Liver (tissue), 3 donors: ENCODE results near the gene FAM210B.

Experiments used
- ATF3 ChIP-seq: IDR thresholded peaks from 2 replicates; pipeline ENCODE4 v1.6.1; 2016; ENCODE audit warnings: antibody characterized with exemption
- EGR1 ChIP-seq, 2 donors: IDR thresholded peaks; 2 replicates each; pipeline ENCODE4 v1.6.1; 2016 to 2018; ENCODE audit warnings: antibody characterized with exemption in 2 of 2, low read depth in 2 of 2
- GABPA ChIP-seq, 2 donors: IDR thresholded peaks in 1 of 2; conservative IDR thresholded peaks in 1 of 2; 2 replicates each; pipeline ENCODE4 v1.6.1; 2016; ENCODE audit warnings: antibody characterized with exemption in 2 of 2, mild to moderate bottlenecking in 1 of 2, moderate library complexity in 1 of 2
- HNF4G ChIP-seq: IDR thresholded peaks from 2 replicates; pipeline ENCODE4 v1.6.1; 2016; ENCODE audit warnings: antibody characterized with exemption
- JUND ChIP-seq, 2 donors: IDR thresholded peaks; 2 replicates each; pipeline ENCODE4 v1.6.1; 2016; ENCODE audit warnings: antibody characterized with exemption in 2 of 2
- RAD21 ChIP-seq, 2 donors: IDR thresholded peaks; 2 replicates each; pipeline ENCODE4 v1.6.1; 2016; ENCODE audit warnings: antibody characterized with exemption in 2 of 2, mild to moderate bottlenecking in 2 of 2
- RXRA ChIP-seq, 2 donors: IDR thresholded peaks; 2 replicates each; pipeline ENCODE4 v1.6.1; 2017 to 2018; ENCODE audit warnings: antibody characterized with exemption in 2 of 2, mild to moderate bottlenecking in 1 of 2
- SP1 ChIP-seq: IDR thresholded peaks from 2 replicates; pipeline ENCODE4 v1.6.1; 2018; ENCODE audit warnings: antibody characterized with exemption, mild to moderate bottlenecking
- TAF1 ChIP-seq: conservative IDR thresholded peaks from 2 replicates; pipeline ENCODE4 v1.6.1; 2016; ENCODE audit warnings: antibody characterized with exemption, mild to moderate bottlenecking
- YY1 ChIP-seq: IDR thresholded peaks from 2 replicates; pipeline ENCODE4 v1.6.1; 2016; ENCODE audit warnings: antibody characterized with exemption, mild to moderate bottlenecking
- TF ChIP-seq, protein P1 (sequence below): IDR thresholded peaks from 2 replicates; pipeline ENCODE4 v1.6.1; 2016; ENCODE audit warnings: antibody characterized with exemption
- TF ChIP-seq, protein P2 (sequence below): fragments of 150-350 bp; IDR thresholded peaks from 2 replicates; pipeline ENCODE4 v1.5.1; 2017; ENCODE audit warnings: improper control_type of control experiment, low read depth, low read length; ENCODE audit not compliant: missing input control
- TF ChIP-seq, protein P3 (sequence below): IDR thresholded peaks from 2 replicates; pipeline ENCODE4 v1.6.1; 2016; ENCODE audit warnings: antibody characterized with exemption, mild to moderate bottlenecking
- TF ChIP-seq, protein P4 (sequence below): IDR thresholded peaks from 2 replicates; pipeline ENCODE4 v1.6.1; 2016; ENCODE audit warnings: antibody characterized with exemption
- donor health status: healthy.
- donor health status: healthy.

DNA sequence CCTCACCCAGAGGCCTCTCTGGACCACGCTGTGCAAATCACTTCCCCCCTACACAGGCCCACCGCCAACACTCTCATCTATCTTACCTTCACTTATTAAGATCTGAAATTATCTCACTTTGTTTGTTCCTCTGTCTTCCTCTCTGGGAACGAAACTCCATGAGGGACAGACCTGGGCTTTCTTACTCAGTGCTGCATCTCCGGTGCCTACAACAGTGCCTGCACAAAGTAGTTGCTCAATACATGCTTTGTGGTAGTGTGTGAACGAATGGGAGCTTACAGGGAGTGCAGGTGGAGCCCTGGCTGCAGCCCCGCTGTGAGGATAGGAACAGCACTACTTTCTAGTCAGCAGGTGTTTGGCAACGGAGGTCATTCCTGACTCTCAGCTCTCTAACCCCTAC is 58.6 kb downstream of the FAM210B start:
- TF ChIP-seq, protein P1, sequence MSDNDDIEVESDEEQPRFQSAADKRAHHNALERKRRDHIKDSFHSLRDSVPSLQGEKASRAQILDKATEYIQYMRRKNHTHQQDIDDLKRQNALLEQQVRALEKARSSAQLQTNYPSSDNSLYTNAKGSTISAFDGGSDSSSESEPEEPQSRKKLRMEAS, result no peak
- TF ChIP-seq, protein P2, sequence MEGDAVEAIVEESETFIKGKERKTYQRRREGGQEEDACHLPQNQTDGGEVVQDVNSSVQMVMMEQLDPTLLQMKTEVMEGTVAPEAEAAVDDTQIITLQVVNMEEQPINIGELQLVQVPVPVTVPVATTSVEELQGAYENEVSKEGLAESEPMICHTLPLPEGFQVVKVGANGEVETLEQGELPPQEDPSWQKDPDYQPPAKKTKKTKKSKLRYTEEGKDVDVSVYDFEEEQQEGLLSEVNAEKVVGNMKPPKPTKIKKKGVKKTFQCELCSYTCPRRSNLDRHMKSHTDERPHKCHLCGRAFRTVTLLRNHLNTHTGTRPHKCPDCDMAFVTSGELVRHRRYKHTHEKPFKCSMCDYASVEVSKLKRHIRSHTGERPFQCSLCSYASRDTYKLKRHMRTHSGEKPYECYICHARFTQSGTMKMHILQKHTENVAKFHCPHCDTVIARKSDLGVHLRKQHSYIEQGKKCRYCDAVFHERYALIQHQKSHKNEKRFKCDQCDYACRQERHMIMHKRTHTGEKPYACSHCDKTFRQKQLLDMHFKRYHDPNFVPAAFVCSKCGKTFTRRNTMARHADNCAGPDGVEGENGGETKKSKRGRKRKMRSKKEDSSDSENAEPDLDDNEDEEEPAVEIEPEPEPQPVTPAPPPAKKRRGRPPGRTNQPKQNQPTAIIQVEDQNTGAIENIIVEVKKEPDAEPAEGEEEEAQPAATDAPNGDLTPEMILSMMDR, result no peak
- TF ChIP-seq RXRA (IDR thresholded peaks at IDR 0.05), result no peak
- TF ChIP-seq YY1, result no peak
- no peak for TF ChIP-seq ATF3
- TF ChIP-seq JUND (IDR thresholded peaks at IDR 0.05), result no peak
- TF ChIP-seq, protein P3, sequence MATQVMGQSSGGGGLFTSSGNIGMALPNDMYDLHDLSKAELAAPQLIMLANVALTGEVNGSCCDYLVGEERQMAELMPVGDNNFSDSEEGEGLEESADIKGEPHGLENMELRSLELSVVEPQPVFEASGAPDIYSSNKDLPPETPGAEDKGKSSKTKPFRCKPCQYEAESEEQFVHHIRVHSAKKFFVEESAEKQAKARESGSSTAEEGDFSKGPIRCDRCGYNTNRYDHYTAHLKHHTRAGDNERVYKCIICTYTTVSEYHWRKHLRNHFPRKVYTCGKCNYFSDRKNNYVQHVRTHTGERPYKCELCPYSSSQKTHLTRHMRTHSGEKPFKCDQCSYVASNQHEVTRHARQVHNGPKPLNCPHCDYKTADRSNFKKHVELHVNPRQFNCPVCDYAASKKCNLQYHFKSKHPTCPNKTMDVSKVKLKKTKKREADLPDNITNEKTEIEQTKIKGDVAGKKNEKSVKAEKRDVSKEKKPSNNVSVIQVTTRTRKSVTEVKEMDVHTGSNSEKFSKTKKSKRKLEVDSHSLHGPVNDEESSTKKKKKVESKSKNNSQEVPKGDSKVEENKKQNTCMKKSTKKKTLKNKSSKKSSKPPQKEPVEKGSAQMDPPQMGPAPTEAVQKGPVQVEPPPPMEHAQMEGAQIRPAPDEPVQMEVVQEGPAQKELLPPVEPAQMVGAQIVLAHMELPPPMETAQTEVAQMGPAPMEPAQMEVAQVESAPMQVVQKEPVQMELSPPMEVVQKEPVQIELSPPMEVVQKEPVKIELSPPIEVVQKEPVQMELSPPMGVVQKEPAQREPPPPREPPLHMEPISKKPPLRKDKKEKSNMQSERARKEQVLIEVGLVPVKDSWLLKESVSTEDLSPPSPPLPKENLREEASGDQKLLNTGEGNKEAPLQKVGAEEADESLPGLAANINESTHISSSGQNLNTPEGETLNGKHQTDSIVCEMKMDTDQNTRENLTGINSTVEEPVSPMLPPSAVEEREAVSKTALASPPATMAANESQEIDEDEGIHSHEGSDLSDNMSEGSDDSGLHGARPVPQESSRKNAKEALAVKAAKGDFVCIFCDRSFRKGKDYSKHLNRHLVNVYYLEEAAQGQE, result no peak
- no peak for TF ChIP-seq SP1
- TF ChIP-seq HNF4G, result no peak
- TF ChIP-seq EGR1 (IDR thresholded peaks at IDR 0.05; ENCODE audit: low read depth in 2 of 2), result no peak
- TF ChIP-seq TAF1, result no peak
- TF ChIP-seq, protein P4, sequence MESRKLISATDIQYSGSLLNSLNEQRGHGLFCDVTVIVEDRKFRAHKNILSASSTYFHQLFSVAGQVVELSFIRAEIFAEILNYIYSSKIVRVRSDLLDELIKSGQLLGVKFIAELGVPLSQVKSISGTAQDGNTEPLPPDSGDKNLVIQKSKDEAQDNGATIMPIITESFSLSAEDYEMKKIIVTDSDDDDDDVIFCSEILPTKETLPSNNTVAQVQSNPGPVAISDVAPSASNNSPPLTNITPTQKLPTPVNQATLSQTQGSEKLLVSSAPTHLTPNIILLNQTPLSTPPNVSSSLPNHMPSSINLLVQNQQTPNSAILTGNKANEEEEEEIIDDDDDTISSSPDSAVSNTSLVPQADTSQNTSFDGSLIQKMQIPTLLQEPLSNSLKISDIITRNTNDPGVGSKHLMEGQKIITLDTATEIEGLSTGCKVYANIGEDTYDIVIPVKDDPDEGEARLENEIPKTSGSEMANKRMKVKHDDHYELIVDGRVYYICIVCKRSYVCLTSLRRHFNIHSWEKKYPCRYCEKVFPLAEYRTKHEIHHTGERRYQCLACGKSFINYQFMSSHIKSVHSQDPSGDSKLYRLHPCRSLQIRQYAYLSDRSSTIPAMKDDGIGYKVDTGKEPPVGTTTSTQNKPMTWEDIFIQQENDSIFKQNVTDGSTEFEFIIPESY, result no peak
- no peak for TF ChIP-seq RAD21 (IDR thresholded peaks at IDR 0.05)
- no peak for TF ChIP-seq GABPA (IDR thresholded peaks at IDR 0.05 in 1 of 2, conservative IDR thresholded peaks at IDR 0.05 in 1 of 2)
